ENCODE data around the gene ITPK1. TPM values are rescaled to one million over a fixed set of nuclear protein-coding genes. Genes with fewer than 3 reads are reported as not detected.
"Not testable (repeated sequence)": the region's sequence is repeated elsewhere in the genome, so short reads cannot be mapped to it uniquely, and the experiment has no call there.

ITPK1 gene
- total RNA-seq: 43.0 and 50.4 TPM in 2 replicates

GRCh38 chr14:93115821-93116675, at the start of gene ITPK1:
ITPK1 (minus strand) TSS chr14:93115925; CDS start chr14:93115163, 762 bp downstream.
- Mint-ChIP-seq H3K36me3 (ENCODE audit: low read depth) (peaks cover 2% of the 10 kb centered on the region), H3K27ac (peak within 1 kb of the TSS; percentile 73), H3K9me3 (no peaks in the 10 kb centered on the region), H3K4me3 (peak within 1 kb of the TSS; percentile 91), H3K27me3 (no peaks in the 10 kb centered on the region), H3K4me1 (peaks cover 32% of the 10 kb centered on the region)
- ChIA-PET CTCF (interaction anchor here (0.8 to 3.9 kb wide), 11 partner anchors 11 to 418 kb away, joined by 3 to 37 read pairs (median 5); partner anchors contain the start of genes LYSET and MOAP1), POLR2A (interaction anchor here (0.6 to 3.1 kb wide), 7 partner anchors 10 to 69 kb away, joined by 3 to 24 read pairs (median 4); partner anchors contain the start of genes LYSET and MOAP1)
- TF ChIP-seq, protein P1, sequence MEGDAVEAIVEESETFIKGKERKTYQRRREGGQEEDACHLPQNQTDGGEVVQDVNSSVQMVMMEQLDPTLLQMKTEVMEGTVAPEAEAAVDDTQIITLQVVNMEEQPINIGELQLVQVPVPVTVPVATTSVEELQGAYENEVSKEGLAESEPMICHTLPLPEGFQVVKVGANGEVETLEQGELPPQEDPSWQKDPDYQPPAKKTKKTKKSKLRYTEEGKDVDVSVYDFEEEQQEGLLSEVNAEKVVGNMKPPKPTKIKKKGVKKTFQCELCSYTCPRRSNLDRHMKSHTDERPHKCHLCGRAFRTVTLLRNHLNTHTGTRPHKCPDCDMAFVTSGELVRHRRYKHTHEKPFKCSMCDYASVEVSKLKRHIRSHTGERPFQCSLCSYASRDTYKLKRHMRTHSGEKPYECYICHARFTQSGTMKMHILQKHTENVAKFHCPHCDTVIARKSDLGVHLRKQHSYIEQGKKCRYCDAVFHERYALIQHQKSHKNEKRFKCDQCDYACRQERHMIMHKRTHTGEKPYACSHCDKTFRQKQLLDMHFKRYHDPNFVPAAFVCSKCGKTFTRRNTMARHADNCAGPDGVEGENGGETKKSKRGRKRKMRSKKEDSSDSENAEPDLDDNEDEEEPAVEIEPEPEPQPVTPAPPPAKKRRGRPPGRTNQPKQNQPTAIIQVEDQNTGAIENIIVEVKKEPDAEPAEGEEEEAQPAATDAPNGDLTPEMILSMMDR (IDR thresholded peaks at IDR 0.05): no peak
- ATAC-seq (ENCODE audit: low read depth): peak; percentile 59
- peak; percentile 69 for DNase-seq
- intact Hi-C loops (cut with micrococcal nuclease): loop anchor here (1.0 to 2.0 kb wide), 5 partner anchors 16 to 269 kb away; partner anchors contain the start of genes BTBD7, GON7, MOAP1 and UBR7

DNA sequence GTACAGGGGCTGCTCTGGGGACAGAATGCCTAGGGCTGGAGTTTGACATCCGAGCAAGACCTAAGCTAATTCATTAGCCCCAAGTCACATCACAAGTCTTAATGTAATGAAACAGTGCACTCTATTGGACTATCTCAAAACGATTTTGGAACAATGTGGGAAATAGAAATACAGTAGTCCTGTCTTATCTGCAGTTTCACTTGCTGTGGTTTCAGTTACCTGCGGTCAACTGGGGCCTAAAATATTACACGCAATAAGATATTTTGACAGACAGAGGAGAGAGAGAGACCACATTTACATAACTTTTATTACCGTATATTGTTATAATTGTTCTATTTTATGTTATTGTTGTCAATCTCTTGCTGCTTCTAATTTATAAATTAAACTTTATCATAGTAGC, 47.8 kb upstream of the ITPK1 start:
- TF ChIP-seq, protein P1 (IDR thresholded peaks at IDR 0.05): no peak

DNA sequence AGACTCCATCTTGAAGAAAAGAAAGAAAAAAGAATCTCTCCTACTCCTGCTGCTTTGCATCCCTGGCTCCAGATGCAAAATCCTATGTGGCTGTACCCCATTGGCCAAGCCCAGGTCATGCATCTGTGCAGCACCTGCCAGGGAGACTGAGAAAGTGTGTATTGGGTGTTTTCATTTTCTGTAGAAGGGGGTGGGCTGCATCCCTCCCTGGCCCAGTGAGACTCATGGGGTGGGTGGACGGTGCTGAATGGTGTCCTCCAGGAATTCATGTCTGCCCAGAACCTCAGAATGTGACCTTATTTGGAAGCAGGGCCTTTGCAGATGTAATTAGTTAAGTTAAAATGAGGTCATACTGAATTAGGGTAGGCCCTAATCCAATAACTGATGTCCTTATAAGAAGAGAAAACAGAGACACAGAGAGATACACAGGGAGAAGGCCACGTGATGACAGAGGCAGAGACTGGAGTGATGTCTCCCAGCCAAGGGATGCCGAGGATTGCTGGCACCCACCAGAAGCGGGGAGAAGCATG, 45.8 kb upstream of the ITPK1 start:
- Mint-ChIP-seq H3K27me3 (no peaks in the 10 kb centered on the region), H3K4me1 (no peaks in the 10 kb centered on the region), H3K9me3 (no peaks in the 10 kb centered on the region), H3K4me3 (no peak overlapping the region), H3K36me3 (ENCODE audit: low read depth) (no peaks in the 10 kb centered on the region), H3K27ac (no peak overlapping the region)
- TF ChIP-seq, protein P1 (IDR thresholded peaks at IDR 0.05): no peak
- CTCF ChIA-PET: no interaction called here
- ATAC-seq (ENCODE audit: low read depth) (no peak), DNase-seq (no peak)
- intact Hi-C loops (cut with micrococcal nuclease): no loop called here
- POLR2A ChIA-PET: no interaction called here

More for the DNA sequence above, 47.8 kb upstream of the ITPK1 start:
- Mint-ChIP-seq H3K4me1 (no peaks in the 10 kb centered on the region), H3K9me3 (no peaks in the 10 kb centered on the region), H3K27ac (no peak overlapping the region), H3K36me3 (ENCODE audit: low read depth) (no peaks in the 10 kb centered on the region), H3K27me3 (no peaks in the 10 kb centered on the region), H3K4me3 (no peak overlapping the region)
- CTCF ChIA-PET: no interaction called here
- no peak for ATAC-seq (ENCODE audit: low read depth)
- POLR2A ChIA-PET: no interaction called here
- no peak for DNase-seq
- intact Hi-C loops (cut with micrococcal nuclease): no loop called here

DNA sequence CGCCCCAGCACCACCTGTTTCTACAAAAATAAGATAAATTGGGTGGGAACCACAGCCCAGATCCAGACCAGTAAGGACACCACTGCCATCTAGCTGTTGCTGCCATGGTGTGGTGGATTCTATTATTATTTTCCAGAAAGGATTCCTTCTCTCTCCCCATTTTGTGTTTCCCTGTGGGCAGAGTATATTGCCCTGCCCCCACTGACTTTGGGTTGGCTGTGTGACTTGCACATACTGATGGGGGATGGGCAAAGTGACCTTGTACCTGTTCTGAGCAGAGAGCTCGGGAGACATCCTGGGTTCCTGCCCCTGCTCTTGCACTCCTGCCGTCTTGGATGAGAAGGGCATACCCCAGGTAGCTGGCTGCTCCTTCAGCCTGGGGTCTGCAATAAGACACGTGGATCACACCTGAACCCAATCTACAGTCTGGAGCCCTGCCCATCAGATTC, 44.7 kb upstream of the ITPK1 start:
- CTCF ChIA-PET: no interaction called here
- TF ChIP-seq, protein P1 (IDR thresholded peaks at IDR 0.05): no peak

DNA sequence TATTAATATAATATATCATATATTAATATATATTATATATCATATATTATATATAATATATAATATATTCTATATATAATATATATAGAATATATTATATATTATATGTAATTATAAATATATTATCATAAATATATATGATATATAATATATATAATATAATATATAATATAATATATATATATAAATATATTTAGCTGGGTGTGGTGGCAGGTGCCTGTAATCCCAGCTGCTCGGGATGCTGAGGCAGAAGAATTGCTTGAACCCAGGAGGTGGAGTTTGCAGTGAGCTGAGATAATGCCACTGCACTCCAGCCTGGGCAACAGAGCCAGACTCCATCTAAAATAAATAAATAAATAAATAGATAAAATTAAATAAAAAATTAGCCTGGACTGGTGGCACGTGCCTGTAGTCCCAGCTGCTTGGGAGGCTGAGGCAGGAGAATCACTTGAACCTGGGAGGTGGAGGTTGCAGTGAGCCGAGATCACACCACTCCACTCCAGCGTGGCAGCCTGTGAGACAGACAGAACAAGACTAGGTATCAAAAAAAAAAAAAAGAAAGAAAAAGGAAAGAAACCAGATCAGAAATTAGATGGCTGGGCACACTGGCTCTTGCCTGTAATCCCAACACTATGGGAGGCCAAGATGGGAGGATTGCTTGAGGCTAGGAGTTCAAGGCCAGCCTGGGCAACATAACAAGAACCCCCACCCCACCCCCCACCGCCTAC, 44.1 kb upstream of the ITPK1 start:
- POLR2A ChIA-PET, H3K27ac Mint-ChIP-seq, CTCF ChIA-PET: not testable (repeated sequence)

More for the DNA sequence above, 44.7 kb upstream of the ITPK1 start:
- Mint-ChIP-seq H3K27ac (no peak overlapping the region), H3K27me3 (no peaks in the 10 kb centered on the region), H3K36me3 (ENCODE audit: low read depth) (no peaks in the 10 kb centered on the region), H3K4me3 (no peak overlapping the region), H3K4me1 (no peaks in the 10 kb centered on the region), H3K9me3 (no peaks in the 10 kb centered on the region)
- ATAC-seq (ENCODE audit: low read depth) (no peak), DNase-seq (no peak)
- POLR2A ChIA-PET: no interaction called here
- intact Hi-C loops (cut with micrococcal nuclease): no loop called here

GRCh38 chr14:93158349-93158748, 42.6 kb upstream of the ITPK1 start:
- intact Hi-C loops (cut with micrococcal nuclease); CTCF ChIA-PET; H3K9me3 Mint-ChIP-seq; DNase-seq; ATAC-seq (ENCODE audit: low read depth); H3K36me3 Mint-ChIP-seq (ENCODE audit: low read depth); H3K27ac Mint-ChIP-seq; H3K4me3 Mint-ChIP-seq; H3K27me3 Mint-ChIP-seq; H3K4me1 Mint-ChIP-seq: not testable (repeated sequence)
- POLR2A ChIA-PET: interaction anchor here (0.6 kb wide), 1 partner anchor 10 kb away, joined by 7 read pairs; no protein-coding TSS in a partner anchor

More for the DNA sequence above, 44.1 kb upstream of the ITPK1 start:
- ATAC-seq (ENCODE audit: low read depth); H3K36me3 Mint-ChIP-seq (ENCODE audit: low read depth); H3K4me1 Mint-ChIP-seq; H3K27me3 Mint-ChIP-seq; H3K9me3 Mint-ChIP-seq; intact Hi-C loops (cut with micrococcal nuclease); H3K4me3 Mint-ChIP-seq; DNase-seq: not testable (repeated sequence)

All from activated B cell treated with CpG ODN at 0.5 μM for 24 hours (primary cell).